ENCODE measurements around the gene MTERF4.

Gene MTERF4

GRCh38 chr2:241132538-241133435 lies 30.7 kb upstream of the MTERF4 start:
- no peak for DNase-seq

- DNase-seq: no peak
These were observed 29.4 kb upstream of the MTERF4 start for GRCh38 chr2:241131531-241131930.

- DNase-seq: no peak
These were observed 28.2 kb upstream of the MTERF4 start for GRCh38 chr2:241130316-241130715.

GRCh38 chr2:241129086-241129871 lies 27.2 kb upstream of the MTERF4 start:
- DNase-seq: no peak

GRCh38 chr2:241128266-241128665 lies 26.2 kb upstream of the MTERF4 start:
- no peak for DNase-seq

GRCh38 chr2:241126771-241127202 lies 24.7 kb upstream of the MTERF4 start:
- no peak for DNase-seq

GRCh38 chr2:241126201-241126611 lies 24.1 kb upstream of the MTERF4 start:
- DNase-seq: no peak

GRCh38 chr2:241125626-241126025 lies 23.5 kb upstream of the MTERF4 start:
- DNase-seq: no peak

- DNase-seq: no peak
These were observed 21.9 kb upstream of the MTERF4 start for GRCh38 chr2:241123816-241124536.

GRCh38 chr2:241122376-241123002 lies 20.4 kb upstream of the MTERF4 start:
- no peak for DNase-seq

- no peak for DNase-seq
These were observed 18.9 kb upstream of the MTERF4 start for GRCh38 chr2:241121008-241121407.

- DNase-seq: no peak
These were observed 18.4 kb upstream of the MTERF4 start for GRCh38 chr2:241120440-241120839.

- no peak for DNase-seq
These were observed 16.8 kb upstream of the MTERF4 start for GRCh38 chr2:241118737-241119505.

GRCh38 chr2:241116606-241117560 lies 14.8 kb upstream of the MTERF4 start:
- DNase-seq: no peak

- no peak for DNase-seq
These were observed 13.3 kb upstream of the MTERF4 start for GRCh38 chr2:241115361-241115760.

GRCh38 chr2:241114836-241115235 lies 12.7 kb upstream of the MTERF4 start:
- DNase-seq: no peak

- DNase-seq: no peak
These were observed 10.5 kb upstream of the MTERF4 start for GRCh38 chr2:241112592-241112991.

GRCh38 chr2:241112046-241112445 lies 10.0 kb upstream of the MTERF4 start:
- DNase-seq: no peak

GRCh38 chr2:241111440-241111805 lies 9.3 kb upstream of the MTERF4 start:
- no peak for DNase-seq

GRCh38 chr2:241110607-241111439 lies 8.7 kb upstream of the MTERF4 start:
- DNase-seq: no peak

All from Kasumi-1 (cell line).